PC-9 (cell line): ENCODE data around the gene FOXJ3. TPM values are rescaled to one million over a fixed set of nuclear protein-coding genes. Genes with fewer than 3 reads are reported as not detected.

Source experiments
- BruUV-seq: library from RNA; stranded (reverse); fragments of 400-500 nt; replicated peaks from 2 replicates; lab custom pipeline; 2021; lab: Mats Ljungman, UMichigan
- CTCF ChIA-PET: fragments of 300-600 bp; sonication (Branson Sonifier 250); formaldehyde crosslinking; loops from one replicate; lab custom pipeline; 2022; ENCODE audit warnings: antibody characterized with exemption; lab: Charles Lee
- POLR2A ChIA-PET: fragments of 300-600 bp; sonication (Branson Sonifier 250); formaldehyde crosslinking; loops from one replicate; lab custom pipeline; 2022; ENCODE audit warnings: antibody characterized with exemption; ENCODE audit not compliant: unreplicated experiment; lab: Charles Lee
- DNase-seq, 2 experiments: peaks; one replicate each; pipeline versions ENCODE4 v3.0.0 to v3.0.0-alpha.2; 2015 to 2022; ENCODE audit warnings: mixed read lengths in 1 of 2
- H2AFZ ChIP-seq: fragments of 200-600 bp; sonication (generic); 2 replicates; pipeline ENCODE4 v1.8.1; 2017; ENCODE audit warnings: antibody characterized with exemption
- H3F3A ChIP-seq: fragments of 200-600 bp; sonication (generic); 2 replicates; pipeline ENCODE4 v1.8.1; 2017; ENCODE audit warnings: antibody characterized with exemption, mild to moderate bottlenecking, low read depth; ENCODE audit not compliant: insufficient read depth
- H3K27ac ChIP-seq: fragments of 200-600 bp; sonication (generic); 2 replicates; pipeline ENCODE4 v1.6.1; 2016; ENCODE audit warnings: mixed run types
- H3K27me3 ChIP-seq: fragments of 200-600 bp; sonication (generic); 2 replicates; pipeline ENCODE4 v1.6.1; 2016; ENCODE audit warnings: low read depth, mixed run types; ENCODE audit not compliant: insufficient read depth
- H3K36me3 ChIP-seq: fragments of 200-600 bp; sonication (generic); 2 replicates; pipeline ENCODE4 v1.6.1; 2016; ENCODE audit warnings: low read depth, mixed run types
- H3K4me1 ChIP-seq: fragments of 200-600 bp; sonication (generic); replicated peaks from 2 replicates; pipeline ENCODE4 v1.6.1; 2016; ENCODE audit warnings: mixed run types; ENCODE audit not compliant: insufficient read depth
- H3K4me2 ChIP-seq: fragments of 200-600 bp; sonication (generic); 2 replicates; pipeline ENCODE4 v1.6.1; 2017; ENCODE audit warnings: mixed run types
- H3K4me3 ChIP-seq: fragments of 200-600 bp; sonication (generic); 2 replicates; pipeline ENCODE4 v1.6.1; 2016; ENCODE audit warnings: mixed run types
- H3K79me2 ChIP-seq: fragments of 200-600 bp; sonication (generic); 2 replicates; pipeline ENCODE4 v1.6.1; 2017; ENCODE audit warnings: low read depth, mixed run types
- H3K9me2 ChIP-seq: fragments of 200-600 bp; sonication (generic); 2 replicates; pipeline ENCODE4 v1.8.1; 2017; ENCODE audit warnings: mild to moderate bottlenecking; ENCODE audit not compliant: insufficient read depth
- H3K9me3 ChIP-seq: fragments of 200-600 bp; sonication (generic); 2 replicates; pipeline ENCODE4 v1.8.1; 2016; ENCODE audit warnings: low read depth; ENCODE audit not compliant: insufficient read depth
- H4K20me1 ChIP-seq: fragments of 200-600 bp; sonication (generic); 2 replicates; pipeline ENCODE4 v1.8.1; 2017; ENCODE audit not compliant: insufficient read depth
- EZH2 ChIP-seq: fragments of 200-600 bp; sonication (generic); IDR thresholded peaks from 2 replicates; pipeline ENCODE4 v1.8.0; 2017; ENCODE audit warnings: antibody characterized with exemption, low read depth
- intact Hi-C: fragments of 100-400 bp; cut with micrococcal nuclease; formaldehyde crosslinking; loops from one replicate; pipeline ENCODE4 v1.10.0; 2022; ENCODE audit not compliant: unreplicated experiment
- total RNA-seq: library from RNA; stranded (reverse); gene quantifications from 2 replicates; pipeline ENCODE4 v1.2.3, GENCODE V29; 2021
- TF ChIP-seq, protein P1 (sequence below): fragments of 200-600 bp; sonication (generic); conservative IDR thresholded peaks from 2 replicates; pipeline ENCODE4 v1.6.1; 2017; ENCODE audit warnings: mixed run types, antibody characterized with exemption, mild to moderate bottlenecking, moderate library complexity

Gene FOXJ3
- total RNA-seq, 1 experiment from 2014 or later = 60.4 TPM

DNA sequence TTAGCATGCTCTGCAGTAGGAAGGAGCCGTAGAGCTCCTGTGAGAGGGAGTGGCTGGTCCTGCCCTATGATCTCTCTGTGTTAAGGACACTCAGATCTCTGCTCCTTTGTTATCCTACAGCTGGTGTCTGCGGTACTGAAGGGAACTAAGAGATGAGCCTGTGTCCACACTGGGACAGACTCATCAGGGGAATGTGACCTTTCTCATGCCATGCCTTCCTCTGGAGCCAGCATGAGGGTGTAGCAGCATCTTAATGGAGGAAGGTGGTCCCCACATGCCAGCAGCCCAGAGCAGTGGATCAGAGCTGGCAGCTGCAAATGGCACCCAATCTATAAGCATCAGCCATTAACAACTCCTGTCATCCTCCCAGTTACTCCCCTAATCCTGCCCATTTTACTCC is 206.5 kb downstream of the FOXJ3 start:
- H3K4me1 ChIP-seq = no peaks in the 10 kb centered on the region
- no peaks in the 10 kb centered on the region for H3K9me3 ChIP-seq
- H3F3A ChIP-seq = no peaks in the 10 kb centered on the region
- H3K27ac ChIP-seq = no peak overlapping the region
- no peak overlapping the region for H3K4me2 ChIP-seq
- TF ChIP-seq EZH2 = no peak
- TF ChIP-seq, protein P1, sequence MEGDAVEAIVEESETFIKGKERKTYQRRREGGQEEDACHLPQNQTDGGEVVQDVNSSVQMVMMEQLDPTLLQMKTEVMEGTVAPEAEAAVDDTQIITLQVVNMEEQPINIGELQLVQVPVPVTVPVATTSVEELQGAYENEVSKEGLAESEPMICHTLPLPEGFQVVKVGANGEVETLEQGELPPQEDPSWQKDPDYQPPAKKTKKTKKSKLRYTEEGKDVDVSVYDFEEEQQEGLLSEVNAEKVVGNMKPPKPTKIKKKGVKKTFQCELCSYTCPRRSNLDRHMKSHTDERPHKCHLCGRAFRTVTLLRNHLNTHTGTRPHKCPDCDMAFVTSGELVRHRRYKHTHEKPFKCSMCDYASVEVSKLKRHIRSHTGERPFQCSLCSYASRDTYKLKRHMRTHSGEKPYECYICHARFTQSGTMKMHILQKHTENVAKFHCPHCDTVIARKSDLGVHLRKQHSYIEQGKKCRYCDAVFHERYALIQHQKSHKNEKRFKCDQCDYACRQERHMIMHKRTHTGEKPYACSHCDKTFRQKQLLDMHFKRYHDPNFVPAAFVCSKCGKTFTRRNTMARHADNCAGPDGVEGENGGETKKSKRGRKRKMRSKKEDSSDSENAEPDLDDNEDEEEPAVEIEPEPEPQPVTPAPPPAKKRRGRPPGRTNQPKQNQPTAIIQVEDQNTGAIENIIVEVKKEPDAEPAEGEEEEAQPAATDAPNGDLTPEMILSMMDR = no peak
- POLR2A ChIA-PET = no interaction called here
- no peak overlapping the region for H2AFZ ChIP-seq
- no peaks in the 10 kb centered on the region for H3K9me2 ChIP-seq
- no peaks in the 10 kb centered on the region for H3K27me3 ChIP-seq
- DNase-seq = no peak
- intact Hi-C loops = no loop called here
- H3K4me3 ChIP-seq = no peak overlapping the region
- H4K20me1 ChIP-seq = no peaks in the 10 kb centered on the region
- H3K36me3 ChIP-seq = no peaks in the 10 kb centered on the region
- H3K79me2 ChIP-seq = no peaks in the 10 kb centered on the region
- no TSS peak for BruUV-seq
- CTCF ChIA-PET = no interaction called here

DNA sequence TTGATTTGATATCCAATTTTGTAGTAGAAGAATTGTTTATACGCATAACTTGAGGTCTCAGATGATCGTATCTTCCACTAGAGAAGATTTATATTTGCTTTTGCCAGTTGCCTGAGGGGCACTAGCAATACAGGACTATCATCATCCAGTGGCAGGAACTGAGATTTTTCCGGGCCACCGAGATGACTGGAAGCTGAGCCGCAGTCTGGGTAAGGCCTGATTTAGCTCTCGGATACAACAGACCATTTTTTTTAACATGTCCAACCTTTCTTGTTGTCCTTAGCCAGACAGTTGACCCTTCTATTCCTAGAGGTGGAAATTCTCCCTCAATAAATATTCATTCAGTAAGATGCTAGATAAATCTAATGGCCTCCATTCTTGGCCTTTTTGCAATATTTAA is 207.3 kb downstream of the FOXJ3 start:
- intact Hi-C loops = no loop called here
- no peaks in the 10 kb centered on the region for H4K20me1 ChIP-seq
- no peaks in the 10 kb centered on the region for H3K27me3 ChIP-seq
- H3K36me3 ChIP-seq = no peaks in the 10 kb centered on the region
- no peaks in the 10 kb centered on the region for H3F3A ChIP-seq
- no peak overlapping the region for H3K27ac ChIP-seq
- no peak overlapping the region for H3K4me2 ChIP-seq
- H2AFZ ChIP-seq = no peak overlapping the region
- no peak overlapping the region for H3K4me3 ChIP-seq
- no peaks in the 10 kb centered on the region for H3K9me2 ChIP-seq
- CTCF ChIA-PET = no interaction called here
- no peak for DNase-seq
- BruUV-seq = no TSS peak
- POLR2A ChIA-PET = no interaction called here
- no peak for TF ChIP-seq EZH2
- TF ChIP-seq, protein P1 = no peak
- no peaks in the 10 kb centered on the region for H3K79me2 ChIP-seq
- H3K4me1 ChIP-seq = no peaks in the 10 kb centered on the region
- H3K9me3 ChIP-seq = no peaks in the 10 kb centered on the region

Other genes starting within 250 kb of the FOXJ3 start
- gene GUCA2B, start 181.8 kb downstream of the FOXJ3 start, total RNA-seq = not detected in 2 replicates
- gene GUCA2A, start 170.5 kb downstream of the FOXJ3 start, total RNA-seq = not detected in 2 replicates
- 0.35 and 0.48 TPM in 2 replicates for gene RIMKLA, start 45.6 kb upstream of the FOXJ3 start, total RNA-seq
- 1.7 and 3.7 TPM in 2 replicates for gene ZMYND12, start 120.8 kb upstream of the FOXJ3 start, total RNA-seq
- 73.0 and 76.0 TPM in 2 replicates for gene PPCS, start 121.3 kb upstream of the FOXJ3 start, total RNA-seq
- gene CCDC30, start 128.1 kb upstream of the FOXJ3 start, total RNA-seq = 6.9 and 10.2 TPM in 2 replicates